Transverse colon (tissue), 4 donors: ENCODE data around the gene PAN3.

Source experiments
- EP300 ChIP-seq: sonication (generic); formaldehyde crosslinking; IDR thresholded peaks from one replicate; pipeline ENCODE4 v1.6.1; 2017; ENCODE audit warnings: antibody characterized with exemption, low read depth
- POLR2AphosphoS5 ChIP-seq, 3 donors: sonication (generic); formaldehyde crosslinking; IDR thresholded peaks; one replicate each; pipeline ENCODE4 v1.6.1; 2016; ENCODE audit warnings: antibody characterized with exemption in 3 of 3
- TF ChIP-seq, protein P1 (sequence below), 5 experiments: fragments of 200-600 bp in 3 of 5; fragments of 450-650 bp in 2 of 5; sonication (generic) in 3 of 5; IDR thresholded peaks; 1 replicate in 2 of 5; 2 replicates in 3 of 5; pipeline ENCODE4 v1.5.1; 2016 to 2017; ENCODE audit warnings: antibody characterized with exemption in 5 of 5, inconsistent platforms in 3 of 5, mild to moderate bottlenecking in 2 of 5, moderate library complexity in 1 of 5

DNA sequence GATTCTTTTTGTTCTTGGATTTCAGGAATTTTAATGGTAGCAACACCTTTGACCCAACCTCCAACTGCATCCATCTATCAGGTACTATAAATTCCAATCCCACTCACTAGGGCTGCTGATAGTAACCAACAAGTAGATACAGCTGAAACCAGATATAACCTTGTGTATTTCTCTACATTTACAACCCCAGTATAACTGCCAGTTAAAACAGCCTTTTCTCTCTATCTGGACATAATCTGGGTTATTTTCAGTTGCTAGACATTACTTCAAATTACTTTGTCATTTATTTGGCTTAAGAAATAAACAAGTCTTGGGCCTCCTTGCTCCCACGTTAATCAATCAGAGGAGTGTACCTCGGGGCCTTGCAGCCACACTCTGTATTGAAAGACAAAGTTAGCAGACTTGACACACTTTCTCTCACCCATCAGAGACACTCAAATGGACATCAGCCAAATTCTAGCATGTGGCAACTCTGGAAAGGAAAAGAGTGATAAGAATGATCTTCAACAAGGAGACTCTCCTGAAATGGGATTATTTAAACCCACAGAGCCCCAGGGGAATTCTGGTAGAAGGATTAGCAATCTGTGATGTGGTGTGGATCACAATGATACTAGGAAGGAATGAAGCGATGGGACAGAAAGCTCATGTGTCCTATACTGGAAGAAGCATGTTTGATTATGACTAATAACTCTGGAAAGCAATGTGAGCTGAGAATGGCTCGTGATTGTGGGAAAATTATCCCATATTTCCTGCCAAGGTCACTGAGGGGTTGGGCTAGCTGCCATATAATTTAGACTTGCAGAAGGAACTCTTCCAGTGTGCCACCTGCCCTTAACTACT is 199.0 kb downstream of the PAN3 start:
- TF ChIP-seq POLR2AphosphoS5 (IDR thresholded peaks at IDR 0.05), result no peak
- TF ChIP-seq, protein P1, sequence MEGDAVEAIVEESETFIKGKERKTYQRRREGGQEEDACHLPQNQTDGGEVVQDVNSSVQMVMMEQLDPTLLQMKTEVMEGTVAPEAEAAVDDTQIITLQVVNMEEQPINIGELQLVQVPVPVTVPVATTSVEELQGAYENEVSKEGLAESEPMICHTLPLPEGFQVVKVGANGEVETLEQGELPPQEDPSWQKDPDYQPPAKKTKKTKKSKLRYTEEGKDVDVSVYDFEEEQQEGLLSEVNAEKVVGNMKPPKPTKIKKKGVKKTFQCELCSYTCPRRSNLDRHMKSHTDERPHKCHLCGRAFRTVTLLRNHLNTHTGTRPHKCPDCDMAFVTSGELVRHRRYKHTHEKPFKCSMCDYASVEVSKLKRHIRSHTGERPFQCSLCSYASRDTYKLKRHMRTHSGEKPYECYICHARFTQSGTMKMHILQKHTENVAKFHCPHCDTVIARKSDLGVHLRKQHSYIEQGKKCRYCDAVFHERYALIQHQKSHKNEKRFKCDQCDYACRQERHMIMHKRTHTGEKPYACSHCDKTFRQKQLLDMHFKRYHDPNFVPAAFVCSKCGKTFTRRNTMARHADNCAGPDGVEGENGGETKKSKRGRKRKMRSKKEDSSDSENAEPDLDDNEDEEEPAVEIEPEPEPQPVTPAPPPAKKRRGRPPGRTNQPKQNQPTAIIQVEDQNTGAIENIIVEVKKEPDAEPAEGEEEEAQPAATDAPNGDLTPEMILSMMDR (IDR thresholded peaks at IDR 0.05), result no peak
- no peak for TF ChIP-seq EP300
